Activated CD8-positive, alpha-beta memory T cell treated with anti-CD3 and anti-CD28 coated beads, Interleukin-2, amount 50 U/mL, for 4 hours (primary cell): ENCODE measurements around the gene RNF4.
A peak's percentile ranks its signal among the peaks of the same experiment; 100 is the strongest.
"Not testable (repeated sequence)": the region's sequence is repeated elsewhere in the genome, so short reads cannot be mapped to it uniquely, and the experiment has no call there.

ENCODE experiments used
- DNase-seq: peaks from one replicate; pipeline ENCODE4 v3.0.0-alpha.2; 2020

Gene RNF4

DNA sequence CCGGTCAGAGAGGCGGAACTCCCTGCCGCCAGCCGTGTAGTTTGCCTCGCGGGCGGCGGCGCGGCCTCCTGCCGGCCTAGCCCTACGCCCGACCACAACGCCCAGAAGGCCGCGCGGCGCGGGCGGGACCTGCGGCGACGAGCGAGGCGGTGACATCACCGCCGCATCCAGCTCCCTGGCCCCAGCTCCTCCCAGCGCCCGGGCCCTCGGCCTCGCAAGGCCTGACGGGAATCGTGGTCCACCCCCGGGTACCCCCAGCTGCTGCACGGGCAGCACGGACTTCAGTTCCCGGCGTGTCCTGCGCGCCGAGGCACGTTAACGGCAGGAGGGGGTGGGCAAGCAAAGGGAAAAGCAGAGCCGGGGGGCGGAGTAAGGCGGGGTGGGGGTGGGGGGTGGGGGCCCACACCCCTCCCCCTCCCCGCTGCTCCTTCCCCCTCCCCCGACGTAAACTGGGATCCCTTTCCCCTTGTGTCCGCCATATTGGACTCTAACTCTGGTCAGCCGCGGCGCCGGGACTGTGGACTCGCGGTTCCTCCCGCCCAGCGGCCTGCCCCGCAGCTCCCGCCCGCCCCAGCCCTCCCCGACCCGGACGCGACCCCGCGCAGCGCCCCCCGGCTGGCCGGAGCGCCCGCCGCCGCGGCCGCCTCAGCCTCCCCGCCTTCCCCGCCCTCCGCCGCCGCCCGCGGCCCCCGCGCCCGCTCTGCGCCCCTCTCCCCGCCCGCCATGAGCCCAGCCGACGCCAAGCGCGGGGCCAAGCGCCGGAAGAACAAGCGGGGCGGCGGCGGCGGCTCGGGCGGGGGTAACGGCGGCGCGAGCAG, 67.5 kb downstream of the RNF4 start, which contains the start of gene FAM193A:
TSS of gene FAM193A (plus strand) at position 455 of the 818 bp plus-strand sequence. CDS start at position 724, 269 bp downstream.
- DNase-seq = peak; percentile 99

DNA sequence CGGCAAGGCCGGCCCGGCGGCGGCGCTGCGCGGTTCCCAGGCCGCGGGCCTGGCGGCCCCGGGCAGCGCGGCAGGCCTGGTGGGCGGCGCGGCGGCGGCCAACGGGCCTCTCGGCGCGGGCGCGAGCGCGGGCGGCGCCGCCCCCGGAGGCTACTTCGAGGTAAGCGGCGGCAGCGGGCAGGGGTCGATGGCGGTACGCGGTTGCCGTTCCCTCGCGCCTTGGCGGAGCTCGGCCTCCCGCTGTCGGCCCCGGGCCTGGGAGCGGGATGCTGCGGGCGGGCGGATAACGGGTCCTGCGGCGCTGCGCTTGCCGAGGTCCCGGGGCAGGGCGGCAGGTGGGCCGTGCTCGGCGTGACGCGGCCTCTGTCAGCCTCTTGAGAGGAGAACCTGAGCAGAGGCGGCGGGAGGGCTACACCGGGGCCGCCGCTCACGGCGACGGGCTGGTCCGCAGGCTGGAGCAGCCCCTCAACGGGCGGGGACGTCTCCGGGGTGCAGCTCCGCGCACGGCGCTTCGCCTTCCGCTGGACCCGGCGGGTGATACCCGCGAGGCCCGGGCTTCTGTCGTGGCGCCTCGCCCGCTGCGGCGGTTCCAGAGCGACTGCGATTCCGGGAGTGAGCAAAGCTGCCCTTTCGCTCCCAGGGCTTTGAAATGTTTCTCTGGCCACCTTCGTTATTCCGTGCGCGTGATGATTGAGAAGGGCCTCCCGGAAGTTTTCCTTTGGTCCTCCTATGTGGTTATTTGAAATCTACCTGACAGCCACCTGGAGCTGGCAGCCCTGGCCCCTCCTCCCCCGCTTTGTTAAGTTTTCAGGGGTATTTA, 68.3 kb downstream of the RNF4 start:
- DNase-seq = peak; percentile 61

DNA sequence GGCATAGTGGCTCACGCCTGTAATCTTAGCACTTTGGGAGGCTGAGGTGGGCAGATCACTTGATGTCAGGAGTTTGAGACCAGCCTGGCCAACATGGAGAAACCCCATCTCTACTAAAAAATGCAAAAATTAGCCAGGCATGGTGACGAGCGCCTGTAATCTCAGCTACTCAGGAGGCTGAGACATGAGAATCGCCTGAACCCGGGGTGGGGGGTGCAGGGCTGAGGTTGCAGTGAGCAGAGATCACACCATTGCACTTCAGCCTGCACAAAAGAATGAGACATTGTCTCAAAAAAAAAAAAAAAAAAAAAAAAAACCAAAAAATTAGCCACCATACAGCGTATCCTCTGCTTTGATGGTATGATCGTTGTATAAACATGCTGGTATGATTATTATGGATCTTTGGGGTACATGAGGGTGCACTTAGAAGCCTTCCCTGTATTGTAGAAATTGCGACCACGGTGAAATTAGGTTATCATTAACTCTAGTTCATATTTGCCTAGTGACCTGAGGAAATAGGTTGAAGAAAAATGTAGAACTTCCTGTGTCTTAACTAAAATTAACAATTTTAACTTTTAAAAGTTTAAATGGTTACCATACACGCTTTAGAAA, 74.8 kb downstream of the RNF4 start:
- not testable (repeated sequence) for DNase-seq

DNA sequence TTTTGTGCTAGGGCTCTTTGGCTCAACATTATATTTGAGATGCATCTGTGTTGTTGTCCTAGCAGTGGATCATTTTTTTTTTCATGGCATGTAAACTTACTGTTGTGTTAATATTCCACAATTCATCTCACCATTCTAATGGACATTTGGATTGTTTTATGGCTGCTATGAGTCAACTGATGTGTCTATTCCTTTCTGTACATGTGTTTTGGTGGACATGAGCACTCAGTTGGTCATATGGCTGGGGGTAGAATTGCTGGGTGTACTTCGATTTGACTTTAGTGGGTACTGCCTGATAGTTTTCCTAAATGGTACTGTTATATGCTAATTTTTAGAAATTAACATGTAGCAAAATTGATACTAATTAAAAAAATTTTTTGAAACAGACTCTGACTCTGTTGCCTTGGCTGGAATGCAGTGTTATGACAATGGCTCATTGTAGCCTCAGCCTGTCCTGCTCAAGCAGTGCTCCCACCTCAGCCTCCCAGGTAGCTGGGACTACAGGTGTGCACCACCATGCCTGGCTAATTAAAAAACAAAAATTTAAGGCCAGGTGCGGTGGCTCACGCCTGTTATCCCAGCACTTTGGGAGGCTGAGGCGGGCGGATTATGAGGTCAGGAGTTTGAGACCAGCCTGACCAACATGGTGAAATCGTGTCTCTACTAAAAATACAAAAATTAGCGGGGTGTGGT, 76.6 kb downstream of the RNF4 start:
- no peak for DNase-seq

DNA sequence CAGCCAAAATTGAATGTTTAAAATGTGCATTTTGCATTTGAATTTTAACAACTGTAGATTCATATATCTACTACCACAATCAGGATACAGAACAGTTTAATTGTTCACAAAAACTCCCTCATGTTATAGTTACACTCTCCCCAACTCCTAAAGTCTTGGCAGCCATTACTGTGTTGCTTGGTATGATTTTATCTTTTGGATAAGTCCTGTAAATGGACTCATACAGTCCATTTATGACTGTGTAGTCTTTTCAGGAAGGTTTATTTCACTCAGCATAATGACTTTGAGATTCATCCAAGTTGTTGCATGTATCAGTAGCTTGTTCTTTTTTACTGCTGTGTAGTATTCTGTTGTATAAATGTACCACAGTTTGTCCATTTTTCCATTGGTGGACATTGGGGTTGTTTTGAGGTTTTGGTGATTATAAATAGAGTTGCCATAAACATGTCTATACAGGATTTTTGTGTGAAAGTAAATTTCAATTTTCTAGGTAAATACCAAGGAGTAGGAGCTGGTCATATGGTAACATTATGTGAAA, 77.4 kb downstream of the RNF4 start:
- DNase-seq = no peak

DNA sequence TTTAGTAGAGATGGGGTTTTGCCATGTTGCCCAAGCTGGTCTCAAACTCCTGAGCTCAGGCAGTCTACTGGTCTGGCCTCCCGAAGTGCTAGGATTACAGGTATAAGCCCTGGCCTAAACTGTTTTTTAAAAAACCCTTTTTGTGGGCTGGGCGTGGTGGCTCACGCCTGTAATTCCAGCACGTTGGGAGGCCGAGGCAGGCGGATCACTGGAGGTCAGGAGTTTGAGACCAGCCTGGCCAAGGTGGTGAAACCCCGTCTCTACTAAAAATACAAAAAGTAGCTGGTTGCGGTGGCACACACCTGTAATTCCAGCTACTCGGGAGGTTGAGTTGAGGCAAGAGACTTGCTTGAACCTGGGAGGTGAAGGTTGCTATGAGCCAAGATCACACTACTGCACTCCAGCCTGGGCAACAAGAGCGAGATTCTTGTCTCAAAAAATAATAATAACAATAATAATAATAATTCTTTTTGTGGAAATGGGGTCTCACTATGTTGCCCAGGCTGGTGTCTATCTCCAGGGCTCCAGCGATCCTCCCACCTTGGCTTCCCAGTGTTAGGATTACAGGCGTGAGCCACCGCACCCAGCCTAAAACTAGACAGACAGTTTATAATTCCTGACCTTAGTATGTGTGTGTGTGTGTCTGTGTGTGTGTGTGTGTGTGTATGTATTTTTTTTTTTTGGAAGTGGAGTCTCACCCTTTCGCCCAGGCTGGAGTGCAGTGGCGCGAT, 78.2 kb downstream of the RNF4 start:
- not testable (repeated sequence) for DNase-seq

DNA sequence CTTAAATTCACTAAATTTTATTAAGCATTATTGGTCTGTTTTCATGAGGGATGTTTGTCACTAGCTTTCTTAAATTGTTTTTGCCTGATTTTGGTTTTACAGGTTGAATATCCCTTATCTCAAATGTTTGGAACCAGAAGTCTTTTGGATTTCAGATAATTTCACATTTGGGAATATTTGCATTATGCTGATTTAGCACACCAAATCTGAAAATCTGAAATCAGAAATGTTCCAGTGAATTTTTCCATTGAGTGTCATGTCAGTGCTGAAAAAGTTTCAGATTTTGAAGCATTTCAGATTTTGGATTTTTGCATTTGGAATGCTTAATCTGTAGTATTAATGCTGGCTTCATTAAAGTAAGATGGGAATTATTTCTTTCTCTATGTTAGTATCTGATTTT, 82.2 kb downstream of the RNF4 start:
- DNase-seq = no peak

DNA sequence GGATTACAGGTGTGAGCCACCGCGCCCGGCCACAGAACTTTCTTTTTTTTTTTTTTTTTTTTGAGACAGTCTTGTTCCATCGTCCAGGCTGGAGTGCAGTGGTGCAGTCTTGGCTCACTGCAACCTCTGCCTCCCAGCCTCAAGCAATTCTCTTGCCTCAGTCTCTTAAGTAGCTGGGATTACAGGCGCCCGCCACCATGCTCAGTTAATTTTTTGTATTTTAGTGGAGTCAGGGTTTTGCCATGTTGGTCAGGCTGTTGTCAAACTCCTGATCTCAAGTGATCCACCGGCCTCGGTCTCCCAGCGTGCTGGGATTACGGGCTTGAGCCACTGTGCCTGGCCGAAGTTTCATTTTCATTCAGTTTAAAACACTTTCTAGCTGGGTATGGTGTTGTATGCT, 83.9 kb downstream of the RNF4 start:
- no peak for DNase-seq

DNA sequence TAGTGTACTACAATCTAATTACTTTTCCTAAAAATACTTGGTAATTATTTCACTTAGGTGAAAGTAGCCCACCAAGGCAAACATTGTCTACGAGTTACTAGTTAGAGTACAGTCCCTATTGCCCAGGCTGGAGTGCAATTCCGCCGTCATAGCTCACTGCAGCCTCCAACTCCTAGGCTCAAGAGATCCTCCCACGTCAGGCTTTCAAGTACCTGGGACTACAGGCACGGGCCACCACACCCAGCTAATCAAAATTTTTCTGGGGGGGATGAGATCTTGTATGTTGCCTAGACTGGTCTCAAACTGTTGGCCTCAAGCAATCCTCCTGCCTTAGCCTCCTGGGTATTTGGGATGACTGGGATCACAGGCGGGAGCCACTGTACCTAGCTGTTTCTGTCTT, 89.4 kb downstream of the RNF4 start:
- DNase-seq = no peak

DNA sequence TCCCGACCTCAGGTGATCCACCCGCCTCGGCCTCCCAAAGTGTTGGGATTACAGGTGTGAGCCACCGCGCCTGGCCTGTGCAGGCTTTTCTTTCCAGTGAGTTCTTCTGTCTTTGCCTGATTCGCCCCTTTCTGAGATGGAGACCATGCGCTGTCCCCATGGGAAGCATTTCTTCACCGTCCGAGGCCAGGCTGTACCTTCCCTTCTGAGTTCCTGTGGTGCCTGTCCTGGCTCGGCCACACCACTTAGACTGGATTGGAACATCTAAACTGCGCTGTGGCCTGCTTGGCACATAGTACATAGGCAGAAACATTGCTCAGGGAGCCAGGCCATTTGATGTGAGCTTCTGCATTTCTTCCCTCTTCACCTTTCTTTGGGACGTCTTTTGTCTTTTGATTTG, 91.3 kb downstream of the RNF4 start:
- DNase-seq = no peak
